ENCODE results near the gene GNA14. TPM values are rescaled to one million over a fixed set of nuclear protein-coding genes. Genes with fewer than 3 reads are reported as not detected.
"Not testable (repeated sequence)": the region's sequence is repeated elsewhere in the genome, so short reads cannot be mapped to it uniquely, and the experiment has no call there.

The GNA14 gene
- polyA plus RNA-seq, 3 donors = 0.04 TPM; not detected in 2

- TF ChIP-seq CTCF (IDR thresholded peaks at IDR 0.05) = no peak
- Histone ChIP-seq H3K79me2 (ENCODE audit: insufficient read depth, low read length) (no peaks in the 10 kb centered on the region), H3K27ac (ENCODE audit: low read depth in 1 of 2, low read length in 2 of 2) (no peak overlapping the region), H3K9ac (ENCODE audit: insufficient read depth, low read length, poor library complexity, severe bottlenecking) (no peak overlapping the region), H3K27me3 (ENCODE audit: control insufficient read depth in 2 of 2, insufficient read depth in 2 of 2, low read length in 2 of 2) (no peaks in the 10 kb centered on the region), H3K4me2 (replicated peaks; ENCODE audit: extremely low read depth, low read length, poor library complexity, severe bottlenecking) (no peak overlapping the region), H2AFZ (ENCODE audit: insufficient read depth, low read depth, low read length, poor library complexity, severe bottlenecking) (no peak overlapping the region), H3K4me1 (ENCODE audit: control insufficient read depth in 1 of 2, insufficient read depth in 2 of 2, low read length in 2 of 2) (no peaks in the 10 kb centered on the region), H3K9me3 (replicated peaks in 1 of 2; ENCODE audit: control insufficient read depth in 1 of 2, insufficient read depth in 1 of 2, low read length in 2 of 2) (peaks cover 0 to 4% of the 10 kb centered on the region in 2 donors), H4K20me1 (ENCODE audit: insufficient read depth, low read length) (no peaks in the 10 kb centered on the region), H3K36me3 (replicated peaks in 1 of 2; ENCODE audit: control insufficient read depth in 1 of 2, insufficient read depth in 2 of 2, low read length in 2 of 2) (no peaks in the 10 kb centered on the region), H3K4me3 (replicated peaks in 1 of 3; ENCODE audit: low read depth in 2 of 3, low read length in 3 of 3) (no peak overlapping the region)
- H3K27ac Mint-ChIP-seq = no peak overlapping the region
- no peaks in the 10 kb centered on the region for H3K36me3 Mint-ChIP-seq
- 100% methylated on average over 1 of the region's 1 CpG for WGBS (ENCODE audit: insufficient coverage)
- no peak for DNase-seq
- H3K4me3 Mint-ChIP-seq = no peak overlapping the region
- peaks cover 2 to 13% (median 9%) of the 10 kb centered on the region in 7 donors for H3K9me3 Mint-ChIP-seq
- H3K27me3 Mint-ChIP-seq (ENCODE audit: low read depth in 3 of 3) = peaks cover 0 to 3% (median 1%) of the 10 kb centered on the region in 3 donors
- H3K4me1 Mint-ChIP-seq = no peaks in the 10 kb centered on the region
- intact Hi-C loops (cut with micrococcal nuclease) = no loop called here
These were observed 200.5 kb downstream of the GNA14 start for GRCh38 chr9:77447646-77448045.

GRCh38 chr9:77442436-77442835, 205.7 kb downstream of the GNA14 start:
- Mint-ChIP-seq H3K4me3 (no peak overlapping the region), H3K36me3 (no peaks in the 10 kb centered on the region), H3K9me3 (peaks cover 0 to 7% (median 2%) of the 10 kb centered on the region in 7 donors), H3K4me1 (peaks cover 8% of the 10 kb centered on the region), H3K27me3 (ENCODE audit: low read depth in 3 of 3) (peaks cover 0 to 1% (median 0%) of the 10 kb centered on the region in 3 donors), H3K27ac (no peak overlapping the region)
- Histone ChIP-seq H3K27ac (ENCODE audit: low read depth in 1 of 2, low read length in 2 of 2) (no peak overlapping the region), H3K9ac (ENCODE audit: insufficient read depth, low read length, poor library complexity, severe bottlenecking) (no peak overlapping the region), H2AFZ (ENCODE audit: insufficient read depth, low read depth, low read length, poor library complexity, severe bottlenecking) (no peak overlapping the region), H3K36me3 (replicated peaks in 1 of 2; ENCODE audit: control insufficient read depth in 1 of 2, insufficient read depth in 2 of 2, low read length in 2 of 2) (no peaks in the 10 kb centered on the region), H3K27me3 (ENCODE audit: control insufficient read depth in 2 of 2, insufficient read depth in 2 of 2, low read length in 2 of 2) (no peaks in the 10 kb centered on the region), H3K4me2 (replicated peaks; ENCODE audit: extremely low read depth, low read length, poor library complexity, severe bottlenecking) (no peak overlapping the region), H4K20me1 (ENCODE audit: insufficient read depth, low read length) (no peaks in the 10 kb centered on the region), H3K4me1 (ENCODE audit: control insufficient read depth in 1 of 2, insufficient read depth in 2 of 2, low read length in 2 of 2) (no peaks in the 10 kb centered on the region), H3K9me3 (replicated peaks in 1 of 2; ENCODE audit: control insufficient read depth in 1 of 2, insufficient read depth in 1 of 2, low read length in 2 of 2) (peaks cover 0 to under 1% of the 10 kb centered on the region in 2 donors), H3K79me2 (ENCODE audit: insufficient read depth, low read length) (no peaks in the 10 kb centered on the region), H3K4me3 (replicated peaks in 1 of 3; ENCODE audit: low read depth in 2 of 3, low read length in 3 of 3) (no peak overlapping the region)
- intact Hi-C loops (cut with micrococcal nuclease) = no loop called here
- no peak for DNase-seq
- TF ChIP-seq CTCF (IDR thresholded peaks at IDR 0.05) = no peak
- WGBS (ENCODE audit: insufficient coverage) = 50% methylated on average over 1 of the region's 1 CpG

- H3K4me1 ChIP-seq (ENCODE audit: control insufficient read depth in 1 of 2, insufficient read depth in 2 of 2, low read length in 2 of 2); H4K20me1 ChIP-seq (ENCODE audit: insufficient read depth, low read length); H2AFZ ChIP-seq (ENCODE audit: insufficient read depth, low read depth, low read length, poor library complexity, severe bottlenecking); H3K36me3 Mint-ChIP-seq; H3K9ac ChIP-seq (ENCODE audit: insufficient read depth, low read length, poor library complexity, severe bottlenecking); intact Hi-C loops (cut with micrococcal nuclease); H3K9me3 ChIP-seq (replicated peaks in 1 of 2; ENCODE audit: control insufficient read depth in 1 of 2, insufficient read depth in 1 of 2, low read length in 2 of 2); DNase-seq; H3K36me3 ChIP-seq (replicated peaks in 1 of 2; ENCODE audit: control insufficient read depth in 1 of 2, insufficient read depth in 2 of 2, low read length in 2 of 2); H3K27me3 Mint-ChIP-seq (ENCODE audit: low read depth in 3 of 3); H3K79me2 ChIP-seq (ENCODE audit: insufficient read depth, low read length); H3K27me3 ChIP-seq (ENCODE audit: control insufficient read depth in 2 of 2, insufficient read depth in 2 of 2, low read length in 2 of 2); H3K4me3 Mint-ChIP-seq; H3K27ac ChIP-seq (ENCODE audit: low read depth in 1 of 2, low read length in 2 of 2); H3K4me2 ChIP-seq (replicated peaks; ENCODE audit: extremely low read depth, low read length, poor library complexity, severe bottlenecking); H3K4me3 ChIP-seq (replicated peaks in 1 of 3; ENCODE audit: low read depth in 2 of 3, low read length in 3 of 3); H3K27ac Mint-ChIP-seq; H3K9me3 Mint-ChIP-seq; H3K4me1 Mint-ChIP-seq: not testable (repeated sequence)
- no CpG with 5 or more reads among the region's 7 CpGs for WGBS (ENCODE audit: insufficient coverage)
These were observed 207.0 kb downstream of the GNA14 start for GRCh38 chr9:77441124-77441523.
